ENCODE results near the gene NHERF1.

DNA sequence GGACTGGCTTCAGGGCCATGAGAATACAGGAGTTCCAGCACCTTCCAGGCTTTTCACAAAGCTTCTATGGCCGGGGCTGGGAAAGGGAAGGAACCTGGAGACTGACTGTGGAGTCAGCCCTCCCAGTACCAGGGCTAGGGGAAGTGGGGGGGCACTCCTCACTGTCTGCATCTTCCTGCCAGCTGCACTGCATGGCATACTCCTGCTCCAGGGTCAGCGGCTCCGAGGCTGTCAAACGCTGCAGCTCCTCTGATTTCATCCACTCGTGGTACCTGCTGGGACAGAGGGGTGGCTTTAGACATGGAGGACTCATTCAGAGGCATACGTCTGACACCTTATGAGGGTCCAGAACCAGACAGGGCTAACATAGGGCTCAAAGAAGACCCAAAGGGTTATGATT lies 25.0 kb downstream of the NHERF1 start:
- TF ChIP-seq POLR2A (IDR thresholded peaks at IDR 0.05; ENCODE audit: low read depth, low read length), result no peak
- no peak for TF ChIP-seq EZH2 (IDR thresholded peaks at IDR 0.05; ENCODE audit: borderline replicate concordance, low read depth, low read length, severe bottlenecking)
- TF ChIP-seq, protein P1, sequence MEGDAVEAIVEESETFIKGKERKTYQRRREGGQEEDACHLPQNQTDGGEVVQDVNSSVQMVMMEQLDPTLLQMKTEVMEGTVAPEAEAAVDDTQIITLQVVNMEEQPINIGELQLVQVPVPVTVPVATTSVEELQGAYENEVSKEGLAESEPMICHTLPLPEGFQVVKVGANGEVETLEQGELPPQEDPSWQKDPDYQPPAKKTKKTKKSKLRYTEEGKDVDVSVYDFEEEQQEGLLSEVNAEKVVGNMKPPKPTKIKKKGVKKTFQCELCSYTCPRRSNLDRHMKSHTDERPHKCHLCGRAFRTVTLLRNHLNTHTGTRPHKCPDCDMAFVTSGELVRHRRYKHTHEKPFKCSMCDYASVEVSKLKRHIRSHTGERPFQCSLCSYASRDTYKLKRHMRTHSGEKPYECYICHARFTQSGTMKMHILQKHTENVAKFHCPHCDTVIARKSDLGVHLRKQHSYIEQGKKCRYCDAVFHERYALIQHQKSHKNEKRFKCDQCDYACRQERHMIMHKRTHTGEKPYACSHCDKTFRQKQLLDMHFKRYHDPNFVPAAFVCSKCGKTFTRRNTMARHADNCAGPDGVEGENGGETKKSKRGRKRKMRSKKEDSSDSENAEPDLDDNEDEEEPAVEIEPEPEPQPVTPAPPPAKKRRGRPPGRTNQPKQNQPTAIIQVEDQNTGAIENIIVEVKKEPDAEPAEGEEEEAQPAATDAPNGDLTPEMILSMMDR (IDR thresholded peaks at IDR 0.05; ENCODE audit: extremely low read depth in 1 of 2, insufficient read depth in 1 of 2, low read depth in 1 of 2, low read length in 2 of 2), result no peak
- TF ChIP-seq MAX (IDR thresholded peaks at IDR 0.05; ENCODE audit: insufficient read depth, insufficient read length), result no peak
- no peak for TF ChIP-seq POLR2AphosphoS5 (IDR thresholded peaks at IDR 0.05; ENCODE audit: insufficient read depth, low read depth, low read length)
- no peak for TF ChIP-seq GATA2 (IDR thresholded peaks at IDR 0.05; ENCODE audit: insufficient read depth, insufficient read length, low read depth, low read length)
- TF ChIP-seq FOS (IDR thresholded peaks at IDR 0.05; ENCODE audit: borderline replicate concordance, insufficient read depth, low read length), result no peak
